Spleen (tissue), 11 donors: Measurements from ENCODE around the gene CLMN. TPM values are rescaled to one million over a fixed set of nuclear protein-coding genes. Genes with fewer than 3 reads are reported as not detected.

ENCODE experiments used
- DNase-seq: peaks from one replicate; pipeline ENCODE4 v3.0.0-alpha.2; 2020
- H3K27ac ChIP-seq, 8 donors: fragments of 200-600 bp; sonication (generic) in 7 of 8; 1 replicate in 4 of 8; 2 replicates in 4 of 8; pipeline versions ENCODE4 v1.5.0 to v1.8.0; 2016 to 2021; ENCODE audit warnings: inconsistent platforms in 4 of 8, mild to moderate bottlenecking in 4 of 8, moderate library complexity in 1 of 8
- H3K27me3 ChIP-seq, 7 donors: fragments of 200-600 bp; sonication (generic) in 6 of 7; replicated peaks in 1 of 7; 1 replicate in 4 of 7; 2 replicates in 3 of 7; pipeline versions ENCODE4 v1.5.0 to v1.8.0; 2016 to 2021; ENCODE audit warnings: inconsistent platforms in 3 of 7, mild to moderate bottlenecking in 1 of 7
- H3K36me3 ChIP-seq, 6 donors: fragments of 200-600 bp; sonication (generic) in 5 of 6; 1 replicate in 4 of 6; 2 replicates in 2 of 6; pipeline versions ENCODE4 v1.5.0 to v1.8.0; 2016 to 2021; ENCODE audit warnings: inconsistent platforms in 2 of 6
- H3K4me1 ChIP-seq, 6 donors: fragments of 200-600 bp; sonication (generic) in 5 of 6; 1 replicate in 3 of 6; 2 replicates in 3 of 6; pipeline versions ENCODE4 v1.5.0 to v1.8.0; 2016 to 2021; ENCODE audit warnings: inconsistent platforms in 3 of 6
- H3K4me3 ChIP-seq, 8 donors: fragments of 200-600 bp; sonication (generic) in 7 of 8; 1 replicate in 4 of 8; 2 replicates in 4 of 8; pipeline versions ENCODE4 v1.5.0 to v1.8.0; 2016 to 2021; ENCODE audit warnings: inconsistent platforms in 4 of 8, mild to moderate bottlenecking in 4 of 8, moderate library complexity in 2 of 8
- H3K9me3 ChIP-seq, 8 donors: fragments of 200-600 bp; sonication (generic) in 7 of 8; 1 replicate in 4 of 8; 2 replicates in 4 of 8; pipeline versions ENCODE4 v1.5.0 to v1.8.0; 2016 to 2021; ENCODE audit warnings: inconsistent platforms in 4 of 8
- POLR2A ChIP-seq, 3 donors: fragments of 450-650 bp; IDR thresholded peaks; one replicate each; pipeline ENCODE4 v1.5.1; 2017; ENCODE audit warnings: antibody characterized with exemption in 3 of 3, mild to moderate bottlenecking in 1 of 3
- POLR2AphosphoS5 ChIP-seq, 3 donors: sonication (generic); formaldehyde crosslinking; IDR thresholded peaks; one replicate each; pipeline ENCODE4 v1.5.1; 2017; ENCODE audit warnings: antibody characterized with exemption in 3 of 3
- WGBS, 5 donors: extraction: QIAGEN DNeasy Blood & Tissue Kit in 3 of 5; methylation state at CpG; one replicate each; pipeline versions ENCODE4 v1.1.5 to v1.1.7; 2013 to 2018; 5-methylcytosine and 5-hydroxymethylcytosine counted together
- intact Hi-C: fragments of 100-400 bp; cut with DNase I; formaldehyde crosslinking; loops from one replicate; pipeline ENCODE4 v1.15.0; 2023; ENCODE audit warnings: low total_unique reads
- polyA plus RNA-seq, 3 donors: library from polyadenylated mRNA; stranded (reverse); fragments of 200-250 nt; gene quantifications; one replicate each; pipeline ENCODE4 v1.2.1, GENCODE V29; 2013
- total RNA-seq, 7 donors: library from RNA; depleted of rRNA in 3 of 7; stranded (reverse); fragments of >200 nt in 3 of 7; fragmentation: NEBNext Ultra II Directional in 4 of 7; extraction: Animal tissue kit (Norgen Biotek cat#: 25700) in 4 of 7; gene quantifications; one replicate each; pipeline versions ENCODE4 v1.1.0 to v1.2.1, GENCODE V29; 2016 to 2021
- TF ChIP-seq, protein P1 (sequence below), 11 experiments: fragments of 200-600 bp in 7 of 11; fragments of 450-650 bp in 4 of 11; sonication (generic) in 4 of 11; IDR thresholded peaks in 8 of 11; conservative IDR thresholded peaks in 3 of 11; 1 replicate in 7 of 11; 2 replicates in 4 of 11; pipeline versions ENCODE4 v1.4.0 to v1.8.0; 2016 to 2021; ENCODE audit warnings: antibody characterized with exemption in 11 of 11, inconsistent platforms in 4 of 11, mild to moderate bottlenecking in 1 of 11
- donor health status: healthy with polysubstance abuse.
- donor health status: DM: no; HTN: no; CAD: no; lungs with moderate emphysema.
- donor health status: DM: no; HTN: no; CAD: no.
- donor health status: Bipolar disorder and iron deficiency.
- donor health status: healthy.
- donor health status: DM: no; HTN: no; CAD: no.
- donor health status: DM: yes; HTN: yes; CAD: no.

Gene CLMN
- total and polyA plus RNA-seq, 10 donors = 2.7 to 21.4 (median 14.8) TPM

DNA sequence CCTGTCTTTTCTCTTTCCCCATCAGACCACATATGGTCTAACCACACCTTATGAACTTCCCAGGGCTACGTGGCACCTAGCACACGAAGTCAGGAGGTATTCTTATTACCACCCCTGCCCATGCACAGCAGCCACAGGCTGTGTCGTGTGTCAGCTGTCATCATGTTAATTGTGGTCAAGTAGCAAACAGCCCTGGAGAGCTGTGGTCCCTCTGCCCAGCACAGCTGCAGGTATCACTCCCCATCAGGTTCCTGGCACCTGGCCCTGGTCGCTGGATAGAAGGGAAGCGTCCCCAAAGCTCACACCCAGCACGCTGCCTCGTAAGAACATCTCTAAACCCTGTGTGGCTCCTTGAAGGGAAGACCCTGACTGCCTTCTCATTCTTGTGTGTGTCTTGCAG is 45.4 kb downstream of the CLMN start:
- intact Hi-C loops = no loop called here
- WGBS, 5 donors = 80 to 90% (median 87%) methylated on average over 7 of the region's 7 CpGs
- DNase-seq = no peak
- H3K36me3 ChIP-seq = no peaks in the 10 kb centered on the region
- no peak overlapping the region for H3K27ac ChIP-seq
- no peaks in the 10 kb centered on the region for H3K27me3 ChIP-seq
- no peak overlapping the region for H3K4me3 ChIP-seq
- H3K4me1 ChIP-seq = no peaks in the 10 kb centered on the region
- H3K9me3 ChIP-seq = no peaks in the 10 kb centered on the region
- TF ChIP-seq POLR2A (IDR thresholded peaks at IDR 0.05) (no peak), POLR2AphosphoS5 (IDR thresholded peaks at IDR 0.05) (no peak)
- TF ChIP-seq, protein P1, sequence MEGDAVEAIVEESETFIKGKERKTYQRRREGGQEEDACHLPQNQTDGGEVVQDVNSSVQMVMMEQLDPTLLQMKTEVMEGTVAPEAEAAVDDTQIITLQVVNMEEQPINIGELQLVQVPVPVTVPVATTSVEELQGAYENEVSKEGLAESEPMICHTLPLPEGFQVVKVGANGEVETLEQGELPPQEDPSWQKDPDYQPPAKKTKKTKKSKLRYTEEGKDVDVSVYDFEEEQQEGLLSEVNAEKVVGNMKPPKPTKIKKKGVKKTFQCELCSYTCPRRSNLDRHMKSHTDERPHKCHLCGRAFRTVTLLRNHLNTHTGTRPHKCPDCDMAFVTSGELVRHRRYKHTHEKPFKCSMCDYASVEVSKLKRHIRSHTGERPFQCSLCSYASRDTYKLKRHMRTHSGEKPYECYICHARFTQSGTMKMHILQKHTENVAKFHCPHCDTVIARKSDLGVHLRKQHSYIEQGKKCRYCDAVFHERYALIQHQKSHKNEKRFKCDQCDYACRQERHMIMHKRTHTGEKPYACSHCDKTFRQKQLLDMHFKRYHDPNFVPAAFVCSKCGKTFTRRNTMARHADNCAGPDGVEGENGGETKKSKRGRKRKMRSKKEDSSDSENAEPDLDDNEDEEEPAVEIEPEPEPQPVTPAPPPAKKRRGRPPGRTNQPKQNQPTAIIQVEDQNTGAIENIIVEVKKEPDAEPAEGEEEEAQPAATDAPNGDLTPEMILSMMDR (IDR thresholded peaks at IDR 0.05 in 8 of 11, conservative IDR thresholded peaks at IDR 0.05 in 3 of 11) = no peak

DNA sequence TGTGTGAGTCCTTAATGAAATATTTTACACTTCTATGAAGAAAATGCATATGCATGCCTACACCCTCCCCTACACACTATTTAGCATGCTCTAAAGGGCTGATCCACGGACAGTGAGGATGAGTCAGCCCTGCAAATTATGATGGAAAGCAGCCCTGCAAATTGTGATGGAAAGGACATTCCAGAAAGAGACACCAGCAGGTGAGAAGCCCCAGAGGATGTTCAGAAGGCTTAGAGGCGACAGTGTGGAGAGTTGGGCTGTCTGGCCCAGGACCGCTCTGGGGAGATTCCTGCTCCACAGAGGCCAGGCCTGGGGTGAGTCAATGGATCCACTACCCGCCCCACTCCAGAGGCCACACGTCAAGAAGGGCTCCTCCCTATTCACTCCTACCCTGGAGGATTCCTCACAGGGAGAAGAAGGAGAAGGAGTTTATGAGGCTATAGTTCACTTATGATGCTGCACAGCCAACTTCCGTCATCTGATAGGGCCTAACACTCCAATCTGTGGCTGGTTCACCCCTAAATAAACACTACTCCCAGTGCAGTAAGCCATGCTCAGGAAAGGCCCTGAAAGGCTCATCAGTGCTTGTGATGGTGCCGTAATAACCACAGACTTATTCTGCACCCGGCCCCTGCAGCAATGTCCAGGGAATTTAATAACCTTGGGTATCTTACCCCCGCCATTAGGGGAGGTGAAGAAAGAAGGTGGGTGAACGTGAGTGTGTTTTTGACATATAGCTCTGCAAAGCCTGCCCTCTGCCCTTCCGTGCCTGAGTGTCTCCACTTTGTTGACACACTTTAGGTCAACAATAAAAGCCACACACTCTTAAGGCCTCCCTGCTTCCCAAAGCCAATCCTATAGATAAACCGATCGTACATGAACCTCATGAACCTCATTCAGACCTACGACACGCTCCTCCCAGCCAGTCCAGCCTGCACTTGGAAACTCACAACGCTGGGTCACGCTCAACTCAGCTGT is 46.4 kb downstream of the CLMN start:
- TF ChIP-seq, protein P1 (IDR thresholded peaks at IDR 0.05 in 8 of 11, conservative IDR thresholded peaks at IDR 0.05 in 3 of 11) = no peak
- TF ChIP-seq POLR2AphosphoS5 (IDR thresholded peaks at IDR 0.05) (no peak), POLR2A (IDR thresholded peaks at IDR 0.05) (no peak)
- no peaks in the 10 kb centered on the region for H3K4me1 ChIP-seq
- no peak overlapping the region for H3K4me3 ChIP-seq
- intact Hi-C loops = no loop called here
- no peaks in the 10 kb centered on the region for H3K9me3 ChIP-seq
- H3K27me3 ChIP-seq = no peaks in the 10 kb centered on the region
- WGBS, 5 donors = 83 to 89% (median 89%) methylated on average over 17 of the region's 17 CpGs
- H3K36me3 ChIP-seq = no peaks in the 10 kb centered on the region
- no peak overlapping the region for H3K27ac ChIP-seq
- DNase-seq = no peak

DNA sequence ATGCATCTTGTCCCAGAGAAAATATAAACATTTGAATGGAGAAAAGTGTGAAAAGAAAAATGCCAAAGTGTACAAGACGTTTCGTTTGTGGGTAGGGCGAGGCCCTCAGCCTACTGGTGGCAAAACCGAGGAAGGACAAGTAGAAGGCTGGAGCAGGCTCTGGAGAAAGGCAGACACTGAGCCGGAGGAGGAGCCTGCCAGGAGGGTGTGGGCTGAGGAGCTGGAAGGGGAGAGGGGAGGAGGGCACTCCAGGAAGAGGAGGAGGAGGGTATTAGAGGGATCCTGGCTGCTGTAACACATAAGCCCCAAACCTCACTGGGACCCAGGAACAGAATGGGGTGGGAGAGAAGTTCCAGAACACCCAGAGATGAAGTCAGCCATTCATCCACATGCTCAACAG is 47.7 kb downstream of the CLMN start:
- WGBS, 5 donors = 76 to 85% (median 85%) methylated on average over 5 of the region's 5 CpGs
- no peak overlapping the region for H3K4me3 ChIP-seq
- H3K9me3 ChIP-seq = no peaks in the 10 kb centered on the region
- TF ChIP-seq POLR2AphosphoS5 (IDR thresholded peaks at IDR 0.05) (no peak), POLR2A (IDR thresholded peaks at IDR 0.05) (no peak)
- no peaks in the 10 kb centered on the region for H3K36me3 ChIP-seq
- no peak for DNase-seq
- H3K4me1 ChIP-seq = peaks cover 0 to 5% (median 0%) of the 10 kb centered on the region in 6 donors
- no peaks in the 10 kb centered on the region for H3K27me3 ChIP-seq
- intact Hi-C loops = no loop called here
- no peak overlapping the region for H3K27ac ChIP-seq

DNA sequence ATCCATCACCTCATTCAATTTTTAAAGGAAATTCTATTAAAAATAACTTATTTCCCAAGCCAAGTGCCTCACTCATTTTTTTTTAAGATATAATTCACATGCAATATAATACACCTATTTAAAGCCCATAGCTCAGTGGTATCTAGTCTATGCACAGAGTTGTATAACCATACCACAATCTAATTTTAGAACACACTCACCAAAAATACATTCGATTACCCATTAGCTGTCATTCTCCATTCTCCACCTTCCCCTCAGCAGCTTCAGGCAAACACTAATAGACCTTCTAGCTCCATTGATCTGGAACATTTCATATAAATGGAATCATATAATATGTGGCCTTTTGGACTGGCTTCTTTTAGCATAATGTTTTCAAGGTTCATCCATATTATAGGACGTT is 49.5 kb downstream of the CLMN start:
- no peak overlapping the region for H3K4me3 ChIP-seq
- no peaks in the 10 kb centered on the region for H3K9me3 ChIP-seq
- DNase-seq = no peak
- WGBS, 5 donors = 57 to 70% (median 64%) methylated on average over 2 of the region's 2 CpGs
- TF ChIP-seq POLR2AphosphoS5 (IDR thresholded peaks at IDR 0.05) = no peak
- TF ChIP-seq, protein P1 (IDR thresholded peaks at IDR 0.05 in 8 of 11, conservative IDR thresholded peaks at IDR 0.05 in 3 of 11) = no peak
- no peak for TF ChIP-seq POLR2A (IDR thresholded peaks at IDR 0.05)
- H3K27ac ChIP-seq = no peak overlapping the region
- H3K4me1 ChIP-seq = peaks cover 0 to 21% (median 10%) of the 10 kb centered on the region in 6 donors
- no peaks in the 10 kb centered on the region for H3K27me3 ChIP-seq
- intact Hi-C loops = no loop called here
- no peaks in the 10 kb centered on the region for H3K36me3 ChIP-seq
